HepG2 (cell line): ENCODE measurements around the gene SBNO1. TPM values are rescaled to one million over a fixed set of nuclear protein-coding genes. Genes with fewer than 3 reads are reported as not detected.

Source experiments
- CHD2 ChIP-seq: IDR thresholded peaks from 2 replicates; pipeline ENCODE4 v1.6.1; 2011; ENCODE audit warnings: low read depth, low read length, improper control_type of control experiment
- SAP130 ChIP-seq: IDR thresholded peaks from 2 replicates; pipeline ENCODE4 v1.6.1; 2016; ENCODE audit warnings: low read depth
- ZFP90 ChIP-seq: sonication (generic); formaldehyde crosslinking; IDR thresholded peaks from 2 replicates; pipeline ENCODE4 v1.8.0; 2022; ENCODE audit warnings: missing genetic modification reagents, mild to moderate bottlenecking, inconsistent platforms, borderline replicate concordance
- ZNF142 ChIP-seq: sonication (generic); formaldehyde crosslinking; IDR thresholded peaks from 2 replicates; pipeline ENCODE4 v1.4.0; 2020; ENCODE audit warnings: missing genetic modification reagents
- ZNF687 ChIP-seq: sonication (generic); formaldehyde crosslinking; IDR thresholded peaks from 2 replicates; pipeline ENCODE4 v1.5.1; 2020; ENCODE audit warnings: mild to moderate bottlenecking, missing genetic modification reagents, moderate library complexity
- ZNF740 ChIP-seq: sonication (generic); formaldehyde crosslinking; IDR thresholded peaks from 2 replicates; pipeline ENCODE4 v1.4.0; 2020; ENCODE audit warnings: missing genetic modification reagents
- ZSCAN25 ChIP-seq: sonication (generic); formaldehyde crosslinking; IDR thresholded peaks from 2 replicates; pipeline ENCODE4 v1.8.0; 2022; ENCODE audit warnings: mild to moderate bottlenecking, missing genetic modification reagents
- ZZZ3 ChIP-seq: sonication (generic); formaldehyde crosslinking; IDR thresholded peaks from 2 replicates; pipeline ENCODE4 v1.4.0; 2020; ENCODE audit warnings: missing genetic modification reagents, mild to moderate bottlenecking, borderline replicate concordance
- polyA plus RNA-seq, 8 experiments: library from polyadenylated mRNA; depleted of rRNA in 3 of 8; stranded (reverse) in 7 of 8; unstranded in 1 of 8; fragments of >200 nt; fragmentation: Illumina TruSeq in 4 of 8; extraction: Trizol in 4 of 8; gene quantifications; 2 replicates each; pipeline versions ENCODE4 v1.2.1 to v1.2.3, GENCODE V29; 2011 to 2016; ENCODE audit warnings: low read depth in 4 of 8, missing spikeins in 1 of 8, mixed read lengths in 1 of 8; ENCODE audit not compliant: insufficient read depth in 1 of 8
- total RNA-seq, 5 experiments: library from RNA; depleted of rRNA; stranded (reverse); fragments of >200 nt; fragmentation: Illumina TruSeq; extraction: Trizol; gene quantifications; 2 replicates each; pipeline ENCODE4 v1.2.3, GENCODE V29; 2016; ENCODE audit warnings: low read depth in 1 of 5
- TF ChIP-seq, protein P1 (sequence below), 2 experiments: sonication (generic) in 1 of 2; formaldehyde crosslinking in 1 of 2; IDR thresholded peaks; 2 replicates each; pipeline versions ENCODE4 v1.4.0 to v1.6.1; 2018 to 2020; ENCODE audit warnings: missing genetic modification reagents in 2 of 2, borderline replicate concordance in 1 of 2, low read depth in 1 of 2, mild to moderate bottlenecking in 1 of 2, missing biosample characterization in 1 of 2

The SBNO1 gene
- total and polyA plus RNA-seq, 2 of the 13 experiments (the other 11 are each of a cell fraction or from before 2014, with no cell fraction given), result 10.9 to 40.2 TPM

DNA sequence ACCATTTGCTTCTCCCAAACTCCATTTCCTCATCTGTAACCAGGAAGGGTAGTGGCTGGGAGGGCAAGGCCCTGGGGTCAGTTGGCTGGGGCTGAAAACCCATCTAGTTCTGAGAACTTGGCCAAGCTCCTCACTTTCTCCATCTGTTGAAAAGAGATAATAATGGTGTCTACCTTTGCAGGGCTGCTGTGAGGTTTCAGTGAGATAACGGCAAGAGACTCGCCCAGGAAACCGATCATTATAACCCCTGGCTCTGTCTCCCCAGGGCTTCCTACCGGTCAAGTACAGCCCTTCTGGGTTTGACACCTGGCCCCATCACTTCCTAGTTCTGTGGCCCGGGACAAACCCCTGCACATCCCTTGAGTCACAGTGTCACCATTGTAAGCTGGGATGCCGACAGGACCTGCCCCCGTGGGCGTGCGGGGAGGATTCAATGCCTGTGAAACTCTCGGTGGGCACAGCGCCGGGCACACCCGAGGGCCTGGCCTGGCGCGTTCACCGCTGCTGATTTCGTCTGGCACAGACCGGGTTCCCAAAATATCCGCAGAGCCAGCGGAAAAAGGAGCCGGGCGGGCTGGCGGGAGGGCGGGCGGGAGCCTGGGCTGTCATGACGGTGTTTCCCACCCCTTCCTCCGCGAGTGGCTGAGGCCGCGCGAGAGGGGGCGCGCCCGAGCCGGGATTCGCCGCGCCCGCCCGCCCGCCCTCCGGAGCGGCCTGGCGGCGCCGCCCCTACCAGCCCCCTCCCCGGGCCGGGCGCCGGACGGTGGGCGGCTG is 23.7 kb upstream of the SBNO1 start (continued):
- TF ChIP-seq CHD2 (peak; percentile 68; the same call in 1 of the 2 replicates), ZNF740 (CRISPR knock-in tag) (no peak), ZSCAN25 (peak; percentile 50; the same call in 1 of the 2 replicates), ZNF142 (CRISPR knock-in tag) (peak; percentile 74), ZNF687 (CRISPR knock-in tag) (peak; percentile 52; the same call in 1 of the 2 replicates), ZFP90 (CRISPR knock-in tag) (0 out of 2 replicates have a peak, but pooled peaks have one; percentile 16), ZZZ3 (CRISPR knock-in tag) (0 out of 2 replicates have a peak, but pooled peaks have one; percentile 29), SAP130 (CRISPR knock-in tag) (peak; percentile 67; the same call in 1 of the 2 replicates)
- TF ChIP-seq, protein P1, sequence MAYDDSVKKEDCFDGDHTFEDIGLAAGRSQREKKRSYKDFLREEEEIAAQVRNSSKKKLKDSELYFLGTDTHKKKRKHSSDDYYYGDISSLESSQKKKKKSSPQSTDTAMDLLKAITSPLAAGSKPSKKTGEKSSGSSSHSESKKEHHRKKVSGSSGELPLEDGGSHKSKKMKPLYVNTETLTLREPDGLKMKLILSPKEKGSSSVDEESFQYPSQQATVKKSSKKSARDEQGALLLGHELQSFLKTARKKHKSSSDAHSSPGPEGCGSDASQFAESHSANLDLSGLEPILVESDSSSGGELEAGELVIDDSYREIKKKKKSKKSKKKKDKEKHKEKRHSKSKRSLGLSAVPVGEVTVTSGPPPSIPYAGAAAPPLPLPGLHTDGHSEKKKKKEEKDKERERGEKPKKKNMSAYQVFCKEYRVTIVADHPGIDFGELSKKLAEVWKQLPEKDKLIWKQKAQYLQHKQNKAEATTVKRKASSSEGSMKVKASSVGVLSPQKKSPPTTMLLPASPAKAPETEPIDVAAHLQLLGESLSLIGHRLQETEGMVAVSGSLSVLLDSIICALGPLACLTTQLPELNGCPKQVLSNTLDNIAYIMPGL (CRISPR knock-in tag; IDR thresholded peaks at IDR 0.05; ENCODE audit: borderline replicate concordance in 1 of 2, low read depth in 1 of 2), result peak in 1 of 2 experiments; percentile 59; a peak in 1 of 4 replicates
